Activated CD4-positive, alpha-beta T cell treated with anti-CD3 and anti-CD28 coated beads, Interleukin-2, amount 10 ng/mL, durations not matched to agents 7 days and 5 days (primary cell): ENCODE measurements around the gene MTOR. TPM values are rescaled to one million over a fixed set of nuclear protein-coding genes. Genes with fewer than 3 reads are reported as not detected.

Experiments
- CTCF ChIA-PET: fragments of 350-600 bp; sonication (Branson Sonifier 250); formaldehyde crosslinking; loops from one replicate; lab custom pipeline; 2021; ENCODE audit warnings: antibody characterized with exemption; lab: Charles Lee
- POLR2A ChIA-PET: fragments of 350-600 bp; sonication (Branson Sonifier 250); formaldehyde crosslinking; loops from one replicate; lab custom pipeline; 2021; ENCODE audit warnings: antibody characterized with exemption; lab: Charles Lee
- DNase-seq: peaks from one replicate; pipeline ENCODE4 v3.0.0-alpha.2; 2020
- H3K27ac Mint-ChIP-seq: one replicate; pipeline ENCODE4 v1.8.0; 2021; ENCODE audit warnings: mild to moderate bottlenecking, moderate library complexity, mixed read lengths
- H3K27me3 Mint-ChIP-seq: one replicate; pipeline ENCODE4 v1.8.0; 2021; ENCODE audit warnings: mixed read lengths
- H3K36me3 Mint-ChIP-seq: one replicate; pipeline ENCODE4 v1.8.0; 2021; ENCODE audit warnings: low read depth, mixed read lengths
- H3K4me1 Mint-ChIP-seq: one replicate; pipeline ENCODE4 v1.8.0; 2021; ENCODE audit warnings: mixed read lengths
- H3K4me3 Mint-ChIP-seq: one replicate; pipeline ENCODE4 v1.8.0; 2021; ENCODE audit warnings: mild to moderate bottlenecking, moderate library complexity, mixed read lengths
- H3K9me3 Mint-ChIP-seq: one replicate; pipeline ENCODE4 v1.8.0; 2021; ENCODE audit warnings: mixed read lengths
- total RNA-seq, 2 experiments: library from RNA; stranded (reverse); gene quantifications; one replicate each; pipeline ENCODE4 v1.2.3, GENCODE V29; 2021

Gene MTOR
- total RNA-seq, 2 experiments from 2014 or later, result 49.2 to 57.2 TPM

- Mint-ChIP-seq H3K4me1 (no peaks in the 10 kb centered on the region), H3K27ac (no peak overlapping the region), H3K27me3 (no peaks in the 10 kb centered on the region), H3K4me3 (no peak overlapping the region), H3K36me3 (peaks cover 15% of the 10 kb centered on the region), H3K9me3 (no peaks in the 10 kb centered on the region)
- no peak for DNase-seq
- CTCF ChIA-PET, result interaction anchor here (1.4 kb wide), 1 partner anchor 8 kb away, joined by 3 read pairs; no protein-coding TSS in a partner anchor
- POLR2A ChIA-PET, result no interaction called here
Measured at GRCh38 chr1:11150326-11150725, 112.0 kb downstream of the MTOR start.

GRCh38 chr1:11147197-11147770 is 115.1 kb downstream of the MTOR start:
- CTCF ChIA-PET, result interaction anchor here (0.8 to 1.8 kb wide), 4 partner anchors 10 to 110 kb away, joined by 3 to 5 read pairs (median 4); no protein-coding TSS in a partner anchor
- POLR2A ChIA-PET, result no interaction called here
- DNase-seq, result no peak
- peaks cover 25% of the 10 kb centered on the region for H3K36me3 Mint-ChIP-seq
- H3K27ac Mint-ChIP-seq, result no peak overlapping the region
- no peaks in the 10 kb centered on the region for H3K9me3 Mint-ChIP-seq
- H3K4me1 Mint-ChIP-seq, result peaks cover 6% of the 10 kb centered on the region
- no peaks in the 10 kb centered on the region for H3K27me3 Mint-ChIP-seq
- H3K4me3 Mint-ChIP-seq, result no peak overlapping the region

DNA sequence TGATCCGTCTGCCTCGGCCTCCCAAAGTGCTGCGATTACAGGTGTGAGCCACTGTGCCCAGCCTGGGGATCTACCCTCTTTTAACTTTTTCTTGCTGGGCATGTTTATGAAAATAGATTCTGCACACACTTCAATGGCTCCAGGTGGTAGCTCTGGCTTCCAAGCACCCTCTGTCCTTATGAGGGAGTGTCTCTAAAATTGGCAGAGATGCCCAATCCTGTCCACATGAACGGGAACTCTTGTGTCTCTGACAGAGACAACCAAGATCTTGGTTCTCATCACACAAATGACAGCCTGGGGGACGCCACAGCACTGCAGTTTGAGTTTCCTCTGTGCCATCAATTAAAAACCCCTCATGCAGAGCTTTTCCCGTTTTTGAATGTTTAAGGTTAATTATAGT is 116.6 kb downstream of the MTOR start:
- Mint-ChIP-seq H3K27me3 (no peaks in the 10 kb centered on the region), H3K9me3 (no peaks in the 10 kb centered on the region), H3K36me3 (peaks cover 25% of the 10 kb centered on the region), H3K4me1 (peaks cover 6% of the 10 kb centered on the region), H3K27ac (no peak overlapping the region), H3K4me3 (no peak overlapping the region)
- ChIA-PET CTCF (interaction anchor here (1.8 kb wide), 1 partner anchor 8 kb away, joined by 4 read pairs; no protein-coding TSS in a partner anchor), POLR2A (no interaction called here)
- DNase-seq, result no peak

- no peak overlapping the region for H3K4me3 Mint-ChIP-seq
- H3K36me3 Mint-ChIP-seq, result peaks cover 27% of the 10 kb centered on the region
- peaks cover 6% of the 10 kb centered on the region for H3K4me1 Mint-ChIP-seq
- no peak overlapping the region for H3K27ac Mint-ChIP-seq
- no peaks in the 10 kb centered on the region for H3K27me3 Mint-ChIP-seq
- POLR2A ChIA-PET, result no interaction called here
- no peak for DNase-seq
- no peaks in the 10 kb centered on the region for H3K9me3 Mint-ChIP-seq
- CTCF ChIA-PET, result interaction anchor here (0.7 to 0.9 kb wide), 3 partner anchors 7 to 605 kb away, joined by 3 to 4 read pairs (median 4); no protein-coding TSS in a partner anchor
Measured at GRCh38 chr1:11144570-11145256, 117.6 kb downstream of the MTOR start.

- ChIA-PET CTCF (interaction anchor here (0.8 to 0.9 kb wide), 2 partner anchors 8 to 45 kb away, joined by 3 to 4 read pairs; no protein-coding TSS in a partner anchor), POLR2A (no interaction called here)
- Mint-ChIP-seq H3K4me1 (peaks cover 6% of the 10 kb centered on the region), H3K4me3 (no peak overlapping the region), H3K36me3 (peaks cover 30% of the 10 kb centered on the region), H3K27ac (no peak overlapping the region), H3K9me3 (no peaks in the 10 kb centered on the region), H3K27me3 (no peaks in the 10 kb centered on the region)
- DNase-seq, result no peak
Measured at GRCh38 chr1:11143907-11144306, 118.4 kb downstream of the MTOR start.

DNA sequence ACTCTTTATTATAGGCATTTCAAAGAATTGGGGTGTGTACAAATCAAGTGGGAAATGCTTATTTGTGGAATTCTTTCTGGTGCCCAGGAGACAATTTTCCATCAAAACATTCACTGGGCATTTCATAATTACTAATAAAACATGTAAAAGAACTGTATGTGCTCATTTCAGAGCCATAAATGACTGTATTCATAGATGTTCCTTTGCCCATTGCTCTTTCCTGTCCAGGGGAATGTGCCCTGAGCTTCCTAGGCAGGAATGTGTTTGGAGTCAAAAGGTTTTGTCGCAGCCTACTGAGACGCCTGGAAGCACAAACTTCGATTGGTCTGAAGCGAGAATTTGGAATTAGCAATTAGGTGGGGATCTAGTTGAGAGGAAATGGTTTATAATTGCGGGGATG is 119.0 kb downstream of the MTOR start:
- ChIA-PET POLR2A (no interaction called here), CTCF (interaction anchor here (0.9 kb wide), 1 partner anchor 9 kb away, joined by 3 read pairs; no protein-coding TSS in a partner anchor)
- Mint-ChIP-seq H3K27ac (no peak overlapping the region), H3K27me3 (no peaks in the 10 kb centered on the region), H3K9me3 (no peaks in the 10 kb centered on the region), H3K4me1 (peaks cover 6% of the 10 kb centered on the region), H3K4me3 (no peak overlapping the region), H3K36me3 (peaks cover 34% of the 10 kb centered on the region)
- DNase-seq, result no peak

- H3K36me3 Mint-ChIP-seq, result peaks cover 33% of the 10 kb centered on the region
- ChIA-PET POLR2A (no interaction called here), CTCF (interaction anchor here (1.5 kb wide), 1 partner anchor 8 kb away, joined by 3 read pairs; no protein-coding TSS in a partner anchor)
- no peak overlapping the region for H3K27ac Mint-ChIP-seq
- DNase-seq, result no peak
- no peaks in the 10 kb centered on the region for H3K27me3 Mint-ChIP-seq
- H3K4me3 Mint-ChIP-seq, result no peak overlapping the region
- H3K9me3 Mint-ChIP-seq, result no peaks in the 10 kb centered on the region
- H3K4me1 Mint-ChIP-seq, result peaks cover 6% of the 10 kb centered on the region
Measured at GRCh38 chr1:11142618-11143391, 119.5 kb downstream of the MTOR start.

GRCh38 chr1:11138952-11139351 is 123.4 kb downstream of the MTOR start:
- no peak for DNase-seq
- Mint-ChIP-seq H3K36me3 (peaks cover 22% of the 10 kb centered on the region), H3K27me3 (no peaks in the 10 kb centered on the region), H3K4me1 (peaks cover 2% of the 10 kb centered on the region), H3K4me3 (no peak overlapping the region), H3K9me3 (no peaks in the 10 kb centered on the region), H3K27ac (no peak overlapping the region)
- ChIA-PET POLR2A (no interaction called here), CTCF (no interaction called here)

DNA sequence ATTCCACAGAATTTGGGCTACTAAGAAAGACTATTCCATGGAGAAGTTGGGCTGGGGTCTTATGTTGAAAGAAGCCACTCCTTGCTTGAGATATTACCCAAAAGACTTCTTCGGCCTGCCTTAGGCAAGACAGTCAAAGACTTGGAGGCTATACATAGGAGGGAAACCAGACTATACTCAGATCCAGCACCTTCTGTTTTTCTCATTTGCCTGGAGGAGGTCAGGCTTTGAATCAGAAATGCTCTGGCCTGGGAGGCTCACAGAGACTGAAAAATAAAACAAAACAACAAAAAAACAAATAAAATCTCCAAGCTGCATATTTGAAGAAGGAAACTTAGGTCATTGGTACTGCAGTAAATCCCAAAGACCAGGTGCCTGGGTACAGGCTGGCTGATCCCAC is 124.3 kb downstream of the MTOR start:
- no peaks in the 10 kb centered on the region for H3K27me3 Mint-ChIP-seq
- peak overlapping the region; percentile 19 for H3K27ac Mint-ChIP-seq
- ChIA-PET POLR2A (no interaction called here), CTCF (interaction anchor here (1.5 to 1.8 kb wide), 2 partner anchors 8 to 19 kb away, joined by 3 to 4 read pairs; no protein-coding TSS in a partner anchor)
- no peak overlapping the region for H3K4me3 Mint-ChIP-seq
- H3K4me1 Mint-ChIP-seq, result no peaks in the 10 kb centered on the region
- H3K36me3 Mint-ChIP-seq, result peaks cover 25% of the 10 kb centered on the region
- DNase-seq, result no peak
- H3K9me3 Mint-ChIP-seq, result no peaks in the 10 kb centered on the region

- POLR2A ChIA-PET, result no interaction called here
- Mint-ChIP-seq H3K27me3 (no peaks in the 10 kb centered on the region), H3K4me1 (no peaks in the 10 kb centered on the region), H3K27ac (no peak overlapping the region), H3K4me3 (no peak overlapping the region), H3K36me3 (peaks cover 30% of the 10 kb centered on the region), H3K9me3 (no peaks in the 10 kb centered on the region)
- CTCF ChIA-PET, result interaction anchor here (1.2 kb wide), 1 partner anchor 38 kb away, joined by 4 read pairs; no protein-coding TSS in a partner anchor
- DNase-seq, result no peak
Measured at GRCh38 chr1:11134898-11135266, 127.5 kb downstream of the MTOR start.

DNA sequence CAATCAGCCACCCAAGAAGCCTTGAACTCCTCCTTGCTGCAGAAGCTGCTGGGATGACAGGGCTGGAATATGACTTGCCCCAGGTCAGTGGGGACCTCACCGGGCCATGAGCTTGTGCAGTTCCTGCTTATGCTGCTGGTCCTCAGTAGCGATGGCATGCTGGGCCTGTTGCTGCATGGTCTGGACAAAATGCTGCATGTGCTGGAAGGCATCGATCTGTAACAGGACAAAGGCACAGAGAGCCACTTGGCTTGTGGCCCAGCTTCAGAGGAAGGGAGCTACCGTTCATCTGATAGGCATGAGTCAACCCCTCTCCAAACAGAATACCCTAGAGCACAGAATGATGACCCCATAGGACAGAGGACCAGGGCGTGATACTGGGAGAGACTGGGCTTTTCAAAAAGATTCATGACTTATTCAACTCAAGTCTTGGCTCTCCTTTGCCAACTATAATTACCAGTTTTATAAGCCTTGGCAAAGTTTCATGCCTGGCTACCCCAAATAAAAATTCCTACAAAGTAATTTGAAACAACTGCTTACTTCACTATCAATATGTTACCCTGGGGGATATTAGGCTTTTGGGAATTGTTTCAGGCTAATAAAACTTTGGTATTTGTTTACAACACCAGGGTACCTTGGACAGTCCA is 128.0 kb downstream of the MTOR start:
- Mint-ChIP-seq H3K27ac (no peak overlapping the region), H3K27me3 (no peaks in the 10 kb centered on the region), H3K36me3 (peaks cover 35% of the 10 kb centered on the region), H3K4me1 (no peaks in the 10 kb centered on the region), H3K9me3 (no peaks in the 10 kb centered on the region), H3K4me3 (no peak overlapping the region)
- ChIA-PET POLR2A (no interaction called here), CTCF (interaction anchor here (1.2 kb wide), 1 partner anchor 38 kb away, joined by 4 read pairs; no protein-coding TSS in a partner anchor)
- no peak for DNase-seq

GRCh38 chr1:11132563-11133293 is 129.6 kb downstream of the MTOR start:
- no peak overlapping the region for H3K4me3 Mint-ChIP-seq

More at GRCh38 chr1:11132563-11133293, 129.6 kb downstream of the MTOR start:
- Mint-ChIP-seq H3K27me3 (no peaks in the 10 kb centered on the region), H3K9me3 (no peaks in the 10 kb centered on the region), H3K4me1 (no peaks in the 10 kb centered on the region), H3K36me3 (peaks cover 35% of the 10 kb centered on the region), H3K27ac (no peak overlapping the region)
- DNase-seq, result no peak
- POLR2A ChIA-PET, result no interaction called here
- CTCF ChIA-PET, result no interaction called here
